ENCODE results near the gene CC2D1A. TPM values are rescaled to one million over a fixed set of nuclear protein-coding genes. Genes with fewer than 3 reads are reported as not detected.
A peak's percentile ranks its signal among the peaks of the same experiment; 100 is the strongest.

Gene CC2D1A
- total and polyA plus RNA-seq, 2 experiments from 2014 or later: 23.1 to 39.7 TPM

DNA sequence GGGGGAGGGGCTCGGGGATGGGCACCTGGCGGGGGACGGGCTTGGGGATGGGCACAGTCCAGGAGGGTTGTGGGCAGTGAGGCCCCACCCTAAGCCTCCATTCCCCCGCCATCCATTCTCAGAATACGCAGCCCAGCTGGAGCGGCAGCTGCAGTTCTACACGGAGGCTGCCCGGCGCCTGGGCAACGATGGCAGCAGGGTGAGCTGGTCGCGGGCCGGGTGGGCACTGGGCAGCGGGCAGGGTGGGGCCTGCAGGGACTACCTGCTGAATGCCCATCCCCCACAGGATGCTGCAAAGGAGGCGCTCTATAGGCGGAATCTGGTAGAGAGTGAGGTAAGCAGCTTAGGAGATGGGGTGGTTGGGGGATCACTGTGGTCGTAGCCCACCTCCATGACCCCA lies 24.0 kb downstream of the CC2D1A start:
- no peak overlapping the region for H3K4me2 ChIP-seq
- DNase-seq (ENCODE audit: low spot score) (peak; percentile 30), ATAC-seq (no peak)
- Mint-ChIP-seq H3K27ac (no peak overlapping the region), H3K4me1 (peaks cover 16% of the 10 kb centered on the region), H3K36me3 (ENCODE audit: low read depth) (peaks cover 23% of the 10 kb centered on the region), H3K27me3 (ENCODE audit: insufficient read depth, low read depth, poor library complexity) (peaks cover 3% of the 10 kb centered on the region), H3K9me3 (no peaks in the 10 kb centered on the region; the same call in 2 of the 3 replicates), H3K4me3 (no peak overlapping the region)
- H2AFZ ChIP-seq: no peak overlapping the region
- TF ChIP-seq, protein P1, sequence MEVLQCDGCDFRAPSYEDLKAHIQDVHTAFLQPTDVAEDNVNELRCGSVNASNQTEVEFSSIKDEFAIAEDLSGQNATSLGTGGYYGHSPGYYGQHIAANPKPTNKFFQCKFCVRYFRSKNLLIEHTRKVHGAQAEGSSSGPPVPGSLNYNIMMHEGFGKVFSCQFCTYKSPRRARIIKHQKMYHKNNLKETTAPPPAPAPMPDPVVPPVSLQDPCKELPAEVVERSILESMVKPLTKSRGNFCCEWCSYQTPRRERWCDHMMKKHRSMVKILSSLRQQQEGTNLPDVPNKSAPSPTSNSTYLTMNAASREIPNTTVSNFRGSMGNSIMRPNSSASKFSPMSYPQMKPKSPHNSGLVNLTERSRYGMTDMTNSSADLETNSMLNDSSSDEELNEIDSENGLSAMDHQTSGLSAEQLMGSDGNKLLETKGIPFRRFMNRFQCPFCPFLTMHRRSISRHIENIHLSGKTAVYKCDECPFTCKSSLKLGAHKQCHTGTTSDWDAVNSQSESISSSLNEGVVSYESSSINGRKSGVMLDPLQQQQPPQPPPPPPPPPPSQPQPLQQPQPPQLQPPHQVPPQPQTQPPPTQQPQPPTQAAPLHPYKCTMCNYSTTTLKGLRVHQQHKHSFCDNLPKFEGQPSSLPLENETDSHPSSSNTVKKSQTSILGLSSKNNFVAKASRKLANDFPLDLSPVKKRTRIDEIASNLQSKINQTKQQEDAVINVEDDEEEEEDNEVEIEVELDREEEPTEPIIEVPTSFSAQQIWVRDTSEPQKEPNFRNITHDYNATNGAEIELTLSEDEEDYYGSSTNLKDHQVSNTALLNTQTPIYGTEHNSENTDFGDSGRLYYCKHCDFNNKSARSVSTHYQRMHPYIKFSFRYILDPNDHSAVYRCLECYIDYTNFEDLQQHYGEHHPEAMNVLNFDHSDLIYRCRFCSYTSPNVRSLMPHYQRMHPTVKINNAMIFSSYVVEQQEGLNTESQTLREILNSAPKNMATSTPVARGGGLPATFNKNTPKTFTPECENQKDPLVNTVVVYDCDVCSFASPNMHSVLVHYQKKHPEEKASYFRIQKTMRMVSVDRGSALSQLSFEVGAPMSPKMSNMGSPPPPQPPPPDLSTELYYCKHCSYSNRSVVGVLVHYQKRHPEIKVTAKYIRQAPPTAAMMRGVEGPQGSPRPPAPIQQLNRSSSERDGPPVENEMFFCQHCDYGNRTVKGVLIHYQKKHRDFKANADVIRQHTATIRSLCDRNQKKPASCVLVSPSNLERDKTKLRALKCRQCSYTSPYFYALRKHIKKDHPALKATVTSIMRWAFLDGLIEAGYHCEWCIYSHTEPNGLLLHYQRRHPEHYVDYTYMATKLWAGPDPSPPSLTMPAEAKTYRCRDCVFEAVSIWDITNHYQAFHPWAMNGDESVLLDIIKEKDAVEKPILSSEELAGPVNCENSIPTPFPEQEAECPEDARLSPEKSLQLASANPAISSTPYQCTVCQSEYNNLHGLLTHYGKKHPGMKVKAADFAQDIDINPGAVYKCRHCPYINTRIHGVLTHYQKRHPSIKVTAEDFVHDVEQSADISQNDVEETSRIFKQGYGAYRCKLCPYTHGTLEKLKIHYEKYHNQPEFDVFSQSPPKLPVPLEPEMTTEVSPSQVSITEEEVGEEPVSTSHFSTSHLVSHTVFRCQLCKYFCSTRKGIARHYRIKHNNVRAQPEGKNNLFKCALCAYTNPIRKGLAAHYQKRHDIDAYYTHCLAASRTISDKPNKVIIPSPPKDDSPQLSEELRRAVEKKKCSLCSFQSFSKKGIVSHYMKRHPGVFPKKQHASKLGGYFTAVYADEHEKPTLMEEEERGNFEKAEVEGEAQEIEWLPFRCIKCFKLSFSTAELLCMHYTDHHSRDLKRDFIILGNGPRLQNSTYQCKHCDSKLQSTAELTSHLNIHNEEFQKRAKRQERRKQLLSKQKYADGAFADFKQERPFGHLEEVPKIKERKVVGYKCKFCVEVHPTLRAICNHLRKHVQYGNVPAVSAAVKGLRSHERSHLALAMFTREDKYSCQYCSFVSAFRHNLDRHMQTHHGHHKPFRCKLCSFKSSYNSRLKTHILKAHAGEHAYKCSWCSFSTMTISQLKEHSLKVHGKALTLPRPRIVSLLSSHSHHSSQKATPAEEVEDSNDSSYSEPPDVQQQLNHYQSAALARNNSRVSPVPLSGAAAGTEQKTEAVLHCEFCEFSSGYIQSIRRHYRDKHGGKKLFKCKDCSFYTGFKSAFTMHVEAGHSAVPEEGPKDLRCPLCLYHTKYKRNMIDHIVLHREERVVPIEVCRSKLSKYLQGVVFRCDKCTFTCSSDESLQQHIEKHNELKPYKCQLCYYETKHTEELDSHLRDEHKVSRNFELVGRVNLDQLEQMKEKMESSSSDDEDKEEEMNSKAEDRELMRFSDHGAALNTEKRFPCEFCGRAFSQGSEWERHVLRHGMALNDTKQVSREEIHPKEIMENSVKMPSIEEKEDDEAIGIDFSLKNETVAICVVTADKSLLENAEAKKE (CRISPR knock-in tag; IDR thresholded peaks at IDR 0.05): no peak
- no peak for TF ChIP-seq POLR2AphosphoS5 (IDR thresholded peaks at IDR 0.05; ENCODE audit: low read depth)
- H3K36me3 ChIP-seq (ENCODE audit: insufficient read depth): 0 out of 2 replicates have a peak, but pooled peaks cover 7% of the 10 kb centered on the region
- no peaks in the 10 kb centered on the region; the same call in 1 of the 2 replicates for H3K4me1 ChIP-seq (ENCODE audit: insufficient read depth)
- peaks cover 12% of the 10 kb centered on the region for H3F3A ChIP-seq (replicated peaks; ENCODE audit: low read depth)
- no peaks in the 10 kb centered on the region for H3K9me2 ChIP-seq (ENCODE audit: insufficient read depth)
- H4K20me1 ChIP-seq (replicated peaks; ENCODE audit: insufficient read depth): no peaks in the 10 kb centered on the region; the same call in 1 of the 2 replicates
- H3K79me2 ChIP-seq (replicated peaks; ENCODE audit: insufficient read depth): no peaks in the 10 kb centered on the region
- no peaks in the 10 kb centered on the region for H3K27me3 ChIP-seq (ENCODE audit: insufficient read depth)
- H3K27ac ChIP-seq (ENCODE audit: low read depth): no peak overlapping the region
- H3K4me3 ChIP-seq: no peak overlapping the region

DNA sequence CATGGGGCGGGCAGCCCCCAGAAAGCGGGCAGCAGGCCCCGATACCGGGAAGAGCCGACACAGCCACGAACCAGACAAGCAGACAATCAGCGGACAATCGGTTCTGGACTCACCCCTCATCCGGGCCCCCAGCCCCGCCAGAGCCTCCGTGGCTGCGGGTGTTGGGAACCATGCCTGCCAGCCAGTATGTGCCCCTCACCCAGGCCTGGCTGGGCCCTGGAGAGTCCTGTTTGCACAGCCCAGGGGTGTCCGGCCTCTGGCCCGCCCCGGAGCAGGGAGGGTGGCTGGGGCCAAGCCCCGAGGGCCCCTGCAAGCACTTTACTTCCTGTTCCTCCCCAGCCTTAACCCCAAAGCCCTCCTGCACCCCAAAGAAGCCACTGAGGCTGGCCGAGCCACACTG lies 24.4 kb downstream of the CC2D1A start:
- peaks cover 15% of the 10 kb centered on the region for H3F3A ChIP-seq (replicated peaks; ENCODE audit: low read depth)
- TF ChIP-seq CREB1 (CRISPR knock-in tag; IDR thresholded peaks at IDR 0.05; ENCODE audit: low read depth): no peak
- TF ChIP-seq POLR2AphosphoS5 (IDR thresholded peaks at IDR 0.05; ENCODE audit: low read depth): no peak
- TF ChIP-seq JUNB (IDR thresholded peaks at IDR 0.05; ENCODE audit: unreplicated experiment): no peak
- no peak for TF ChIP-seq NANOG (IDR thresholded peaks at IDR 0.05; ENCODE audit: borderline replicate concordance)
- no peak for TF ChIP-seq STAT1 (IDR thresholded peaks at IDR 0.05; ENCODE audit: unreplicated experiment)
- TF ChIP-seq, protein P2, sequence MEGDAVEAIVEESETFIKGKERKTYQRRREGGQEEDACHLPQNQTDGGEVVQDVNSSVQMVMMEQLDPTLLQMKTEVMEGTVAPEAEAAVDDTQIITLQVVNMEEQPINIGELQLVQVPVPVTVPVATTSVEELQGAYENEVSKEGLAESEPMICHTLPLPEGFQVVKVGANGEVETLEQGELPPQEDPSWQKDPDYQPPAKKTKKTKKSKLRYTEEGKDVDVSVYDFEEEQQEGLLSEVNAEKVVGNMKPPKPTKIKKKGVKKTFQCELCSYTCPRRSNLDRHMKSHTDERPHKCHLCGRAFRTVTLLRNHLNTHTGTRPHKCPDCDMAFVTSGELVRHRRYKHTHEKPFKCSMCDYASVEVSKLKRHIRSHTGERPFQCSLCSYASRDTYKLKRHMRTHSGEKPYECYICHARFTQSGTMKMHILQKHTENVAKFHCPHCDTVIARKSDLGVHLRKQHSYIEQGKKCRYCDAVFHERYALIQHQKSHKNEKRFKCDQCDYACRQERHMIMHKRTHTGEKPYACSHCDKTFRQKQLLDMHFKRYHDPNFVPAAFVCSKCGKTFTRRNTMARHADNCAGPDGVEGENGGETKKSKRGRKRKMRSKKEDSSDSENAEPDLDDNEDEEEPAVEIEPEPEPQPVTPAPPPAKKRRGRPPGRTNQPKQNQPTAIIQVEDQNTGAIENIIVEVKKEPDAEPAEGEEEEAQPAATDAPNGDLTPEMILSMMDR (conservative IDR thresholded peaks at IDR 0.05; ENCODE audit: low read depth in 2 of 2): no peak
- no peak for TF ChIP-seq EZH2phosphoT487 (IDR thresholded peaks at IDR 0.05; ENCODE audit: unreplicated experiment)
- TF ChIP-seq, protein P3, sequence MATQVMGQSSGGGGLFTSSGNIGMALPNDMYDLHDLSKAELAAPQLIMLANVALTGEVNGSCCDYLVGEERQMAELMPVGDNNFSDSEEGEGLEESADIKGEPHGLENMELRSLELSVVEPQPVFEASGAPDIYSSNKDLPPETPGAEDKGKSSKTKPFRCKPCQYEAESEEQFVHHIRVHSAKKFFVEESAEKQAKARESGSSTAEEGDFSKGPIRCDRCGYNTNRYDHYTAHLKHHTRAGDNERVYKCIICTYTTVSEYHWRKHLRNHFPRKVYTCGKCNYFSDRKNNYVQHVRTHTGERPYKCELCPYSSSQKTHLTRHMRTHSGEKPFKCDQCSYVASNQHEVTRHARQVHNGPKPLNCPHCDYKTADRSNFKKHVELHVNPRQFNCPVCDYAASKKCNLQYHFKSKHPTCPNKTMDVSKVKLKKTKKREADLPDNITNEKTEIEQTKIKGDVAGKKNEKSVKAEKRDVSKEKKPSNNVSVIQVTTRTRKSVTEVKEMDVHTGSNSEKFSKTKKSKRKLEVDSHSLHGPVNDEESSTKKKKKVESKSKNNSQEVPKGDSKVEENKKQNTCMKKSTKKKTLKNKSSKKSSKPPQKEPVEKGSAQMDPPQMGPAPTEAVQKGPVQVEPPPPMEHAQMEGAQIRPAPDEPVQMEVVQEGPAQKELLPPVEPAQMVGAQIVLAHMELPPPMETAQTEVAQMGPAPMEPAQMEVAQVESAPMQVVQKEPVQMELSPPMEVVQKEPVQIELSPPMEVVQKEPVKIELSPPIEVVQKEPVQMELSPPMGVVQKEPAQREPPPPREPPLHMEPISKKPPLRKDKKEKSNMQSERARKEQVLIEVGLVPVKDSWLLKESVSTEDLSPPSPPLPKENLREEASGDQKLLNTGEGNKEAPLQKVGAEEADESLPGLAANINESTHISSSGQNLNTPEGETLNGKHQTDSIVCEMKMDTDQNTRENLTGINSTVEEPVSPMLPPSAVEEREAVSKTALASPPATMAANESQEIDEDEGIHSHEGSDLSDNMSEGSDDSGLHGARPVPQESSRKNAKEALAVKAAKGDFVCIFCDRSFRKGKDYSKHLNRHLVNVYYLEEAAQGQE (IDR thresholded peaks at IDR 0.05; ENCODE audit: unreplicated experiment): no peak
- TF ChIP-seq ZNF331 (CRISPR knock-in tag; IDR thresholded peaks at IDR 0.05; ENCODE audit: low read depth): no peak
- TF ChIP-seq ZNF114 (CRISPR knock-in tag; IDR thresholded peaks at IDR 0.05): no peak

More for the DNA sequence above, 24.4 kb downstream of the CC2D1A start:
- peaks cover 18% of the 10 kb centered on the region for H3K4me1 Mint-ChIP-seq
- H3K79me2 ChIP-seq (replicated peaks; ENCODE audit: insufficient read depth): no peaks in the 10 kb centered on the region
- H3K4me1 ChIP-seq (ENCODE audit: insufficient read depth): no peaks in the 10 kb centered on the region; the same call in 1 of the 2 replicates
- H3K36me3 ChIP-seq (ENCODE audit: insufficient read depth): 0 out of 2 replicates have a peak, but pooled peaks cover 7% of the 10 kb centered on the region
- DNase-seq (ENCODE audit: low spot score): no peak
- H3K27ac ChIP-seq (ENCODE audit: low read depth): no peak overlapping the region
- H3K4me3 ChIP-seq: no peak overlapping the region
- no peak overlapping the region for H3K4me2 ChIP-seq
- H2AFZ ChIP-seq: no peak overlapping the region
- H3K4me3 Mint-ChIP-seq: no peak overlapping the region
- H3K9me3 Mint-ChIP-seq: no peaks in the 10 kb centered on the region; the same call in 2 of the 3 replicates
- peaks cover 21% of the 10 kb centered on the region for H3K36me3 Mint-ChIP-seq (ENCODE audit: low read depth)
- H3K27ac Mint-ChIP-seq: no peak overlapping the region
- H3K9me2 ChIP-seq (ENCODE audit: insufficient read depth): no peaks in the 10 kb centered on the region
- H3K27me3 ChIP-seq (ENCODE audit: insufficient read depth): no peaks in the 10 kb centered on the region
- ATAC-seq: no peak
- no peaks in the 10 kb centered on the region; the same call in 1 of the 2 replicates for H4K20me1 ChIP-seq (replicated peaks; ENCODE audit: insufficient read depth)
- H3K27me3 Mint-ChIP-seq (ENCODE audit: insufficient read depth, low read depth, poor library complexity): peaks cover 3% of the 10 kb centered on the region
